ENCODE measurements around the gene SETD4. TPM values are rescaled to one million over a fixed set of nuclear protein-coding genes. Genes with fewer than 3 reads are reported as not detected.

The SETD4 gene

GRCh38 chr21:35987475-35987874 lies 72.9 kb downstream of the SETD4 start:
- DNase-seq = no peak
- 94% methylated on average over 4 of the region's 5 CpGs for WGBS
- no peak overlapping the region for H2AK5ac ChIP-seq (ENCODE audit: low read length, severe bottlenecking)
- H4K8ac ChIP-seq (ENCODE audit: low read length) = no peak overlapping the region
- no peak overlapping the region for H3K18ac ChIP-seq (ENCODE audit: low read depth in 1 of 2, low read length in 2 of 2)
- H3K23ac ChIP-seq (ENCODE audit: low read length in 2 of 2) = no peak overlapping the region
- H3K4me3 ChIP-seq (ENCODE audit: insufficient read depth in 1 of 2, low read depth in 1 of 2, low read length in 2 of 2) = no peak overlapping the region
- peaks cover 4 to 17% of the 10 kb centered on the region in 2 experiments for H3K27me3 ChIP-seq (ENCODE audit: control insufficient read depth in 1 of 2, insufficient read depth in 1 of 2, low read length in 2 of 2)
- H3K27ac ChIP-seq (ENCODE audit: low read length, poor library complexity, severe bottlenecking) = no peak overlapping the region
- no peak overlapping the region for H2BK15ac ChIP-seq (ENCODE audit: low read depth, poor library complexity, severe bottlenecking)
- no peaks in the 10 kb centered on the region for H3K79me1 ChIP-seq (replicated peaks; ENCODE audit: low read length, poor library complexity, severe bottlenecking)
- H3K4me2 ChIP-seq (ENCODE audit: low read length, poor library complexity, severe bottlenecking) = no peak overlapping the region
- H3K36me3 ChIP-seq (ENCODE audit: control insufficient read depth in 1 of 2, insufficient read depth in 2 of 2, low read depth in 1 of 2, low read length in 2 of 2) = no peaks in the 10 kb centered on the region
- no peak overlapping the region for H4K91ac ChIP-seq (ENCODE audit: low read length)
- H2AFZ ChIP-seq (ENCODE audit: low read depth, low read length) = no peak overlapping the region
- no peak overlapping the region for H2BK5ac ChIP-seq (ENCODE audit: low read depth, low read length, poor library complexity, severe bottlenecking)
- H3K9me3 ChIP-seq (ENCODE audit: control insufficient read depth, low read length) = no peaks in the 10 kb centered on the region
- no peak overlapping the region for H2BK120ac ChIP-seq (ENCODE audit: low read depth, low read length)
- no peak overlapping the region for H3K4ac ChIP-seq (ENCODE audit: low read depth in 1 of 2, low read length in 2 of 2)
- no peak overlapping the region for H2BK12ac ChIP-seq (ENCODE audit: low read length in 2 of 2)
- no peak overlapping the region for H3K9ac ChIP-seq (ENCODE audit: low read length)
- H3K4me1 ChIP-seq (ENCODE audit: control insufficient read depth, insufficient read depth, low read depth, low read length) = peaks cover 3% of the 10 kb centered on the region
- no peak overlapping the region for H3K14ac ChIP-seq (ENCODE audit: low read length in 2 of 2)

GRCh38 chr21:35984654-35985361 lies 75.5 kb downstream of the SETD4 start:
- H3K18ac ChIP-seq (ENCODE audit: low read depth in 1 of 2, low read length in 2 of 2) = no peak overlapping the region
- no peak overlapping the region for H3K14ac ChIP-seq (ENCODE audit: low read length in 2 of 2)
- H3K4me2 ChIP-seq (ENCODE audit: low read length, poor library complexity, severe bottlenecking) = no peak overlapping the region
- H3K4me1 ChIP-seq (ENCODE audit: control insufficient read depth, insufficient read depth, low read depth, low read length) = peaks cover 3% of the 10 kb centered on the region
- H2BK15ac ChIP-seq (ENCODE audit: low read depth, poor library complexity, severe bottlenecking) = no peak overlapping the region
- peaks cover 14 to 23% of the 10 kb centered on the region in 2 experiments for H3K27me3 ChIP-seq (ENCODE audit: control insufficient read depth in 1 of 2, insufficient read depth in 1 of 2, low read length in 2 of 2)
- H2BK12ac ChIP-seq (ENCODE audit: low read length in 2 of 2) = no peak overlapping the region
- no peak overlapping the region for H4K91ac ChIP-seq (ENCODE audit: low read length)
- H2BK120ac ChIP-seq (ENCODE audit: low read depth, low read length) = no peak overlapping the region
- no peaks in the 10 kb centered on the region for H3K9me3 ChIP-seq (ENCODE audit: control insufficient read depth, low read length)
- no peak overlapping the region for H2BK5ac ChIP-seq (ENCODE audit: low read depth, low read length, poor library complexity, severe bottlenecking)
- H3K9ac ChIP-seq (ENCODE audit: low read length) = no peak overlapping the region
- H4K8ac ChIP-seq (ENCODE audit: low read length) = no peak overlapping the region
- DNase-seq = no peak
- no peaks in the 10 kb centered on the region for H3K36me3 ChIP-seq (ENCODE audit: control insufficient read depth in 1 of 2, insufficient read depth in 2 of 2, low read depth in 1 of 2, low read length in 2 of 2)
- H3K4ac ChIP-seq (ENCODE audit: low read depth in 1 of 2, low read length in 2 of 2) = no peak overlapping the region
- H2AK5ac ChIP-seq (ENCODE audit: low read length, severe bottlenecking) = no peak overlapping the region
- no peak overlapping the region for H2AFZ ChIP-seq (ENCODE audit: low read depth, low read length)
- H3K27ac ChIP-seq (ENCODE audit: low read length, poor library complexity, severe bottlenecking) = no peak overlapping the region
- H3K4me3 ChIP-seq (ENCODE audit: insufficient read depth in 1 of 2, low read depth in 1 of 2, low read length in 2 of 2) = no peak overlapping the region
- no peak overlapping the region for H3K23ac ChIP-seq (ENCODE audit: low read length in 2 of 2)
- 82% methylated on average over 11 of the region's 11 CpGs for WGBS
- H3K79me1 ChIP-seq (replicated peaks; ENCODE audit: low read length, poor library complexity, severe bottlenecking) = no peaks in the 10 kb centered on the region

Small RNA genes lying within 50 kb of the gene (small RNA-seq; reads per million reads assigned to genes)
- not detected for gene RNU6-992P (ENCODE audit: low read depth)
